LNCaP clone FGC (cell line): ENCODE data around the gene FHL2.

ENCODE experiments used
- DNase-seq: peaks from one replicate; pipeline ENCODE4 v3.0.0-alpha.2; 2011; ENCODE audit warnings: low read depth
- H3K4me3 ChIP-seq: 2 replicates; pipeline ENCODE4 v1.5.1; 2011; ENCODE audit warnings: mild to moderate bottlenecking, low read depth, low read length, control low read depth
- CTCF ChIP-seq: IDR thresholded peaks from 2 replicates; pipeline ENCODE4 v1.5.1; 2012; ENCODE audit warnings: mild to moderate bottlenecking; ENCODE audit not compliant: control insufficient read depth, insufficient read depth; ENCODE audit errors: extremely low read depth

Gene FHL2, protein sequence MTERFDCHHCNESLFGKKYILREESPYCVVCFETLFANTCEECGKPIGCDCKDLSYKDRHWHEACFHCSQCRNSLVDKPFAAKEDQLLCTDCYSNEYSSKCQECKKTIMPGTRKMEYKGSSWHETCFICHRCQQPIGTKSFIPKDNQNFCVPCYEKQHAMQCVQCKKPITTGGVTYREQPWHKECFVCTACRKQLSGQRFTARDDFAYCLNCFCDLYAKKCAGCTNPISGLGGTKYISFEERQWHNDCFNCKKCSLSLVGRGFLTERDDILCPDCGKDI

DNA sequence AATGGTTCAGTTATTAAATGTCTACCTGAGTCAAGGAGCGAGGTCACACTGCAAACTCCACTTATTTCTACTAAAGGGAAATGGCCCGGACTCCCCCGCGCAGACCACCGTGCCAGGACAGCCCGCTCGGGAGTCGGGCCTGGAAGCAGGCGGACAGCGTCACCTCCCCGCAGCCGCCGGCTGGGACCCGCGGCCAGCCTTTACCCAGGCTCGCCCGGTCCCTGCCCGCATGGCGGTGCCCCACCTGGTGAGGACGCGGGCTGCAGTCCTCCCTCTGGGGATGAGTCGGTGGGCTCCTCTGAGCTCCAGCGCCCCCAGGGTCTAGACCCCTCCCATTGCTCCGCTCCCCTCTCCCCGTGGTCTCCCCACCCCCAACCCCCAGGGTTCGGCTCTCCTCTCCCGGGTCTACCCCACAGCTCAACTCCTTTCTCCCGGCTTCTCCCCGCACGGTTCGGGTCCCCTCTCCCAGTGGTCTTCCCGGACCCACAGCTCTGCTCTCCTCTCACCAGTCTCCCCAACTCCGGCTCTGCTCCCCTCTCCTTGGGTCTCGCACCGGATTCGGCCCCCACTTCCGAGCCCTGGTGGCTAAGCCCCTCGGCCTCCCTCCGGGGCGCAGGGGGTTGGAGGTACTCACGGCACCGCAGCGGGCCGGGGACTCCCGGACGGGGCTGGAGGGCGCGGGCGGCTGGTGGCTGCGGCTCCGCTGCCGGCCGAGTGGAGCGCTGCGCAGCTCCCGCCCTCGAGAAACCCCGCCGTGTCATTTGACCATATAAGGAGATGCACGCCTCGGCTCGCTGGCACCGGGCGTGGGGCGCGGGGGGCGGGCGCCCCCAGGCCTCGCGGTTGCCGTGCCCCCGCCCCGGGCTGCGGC is at the start of gene FHL2:
Gene FHL2 (minus strand): TSS at position 716 of the 871 bp plus-strand sequence. CDS start 12,535 bp downstream, outside the sequence.
- peak within 1 kb of the TSS; percentile 46 for H3K4me3 ChIP-seq
- peak; percentile 47 for TF ChIP-seq CTCF
- peak; percentile 11 for DNase-seq

DNA sequence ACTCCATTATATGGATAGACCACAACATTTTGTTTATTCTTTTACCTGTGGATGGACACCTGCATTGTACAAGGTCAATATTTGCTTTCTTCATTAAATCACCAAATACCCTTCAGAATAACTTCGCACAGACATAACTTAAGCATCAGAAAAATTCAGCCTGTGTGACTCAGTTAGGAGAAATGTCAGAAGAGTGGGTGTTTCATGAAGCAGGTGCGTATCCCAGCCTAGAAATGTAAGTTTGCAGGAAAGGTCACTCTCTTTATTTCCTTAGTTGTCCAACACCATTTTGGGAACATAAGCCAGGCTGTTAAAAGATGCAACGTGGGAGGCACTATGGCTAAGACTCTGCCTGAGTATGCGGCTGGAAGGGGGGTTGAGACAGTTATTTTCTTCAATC is 48.6 kb upstream of the FHL2 start:
- no peak for DNase-seq
- H3K4me3 ChIP-seq, result no peak overlapping the region
- TF ChIP-seq CTCF, result no peak

DNA sequence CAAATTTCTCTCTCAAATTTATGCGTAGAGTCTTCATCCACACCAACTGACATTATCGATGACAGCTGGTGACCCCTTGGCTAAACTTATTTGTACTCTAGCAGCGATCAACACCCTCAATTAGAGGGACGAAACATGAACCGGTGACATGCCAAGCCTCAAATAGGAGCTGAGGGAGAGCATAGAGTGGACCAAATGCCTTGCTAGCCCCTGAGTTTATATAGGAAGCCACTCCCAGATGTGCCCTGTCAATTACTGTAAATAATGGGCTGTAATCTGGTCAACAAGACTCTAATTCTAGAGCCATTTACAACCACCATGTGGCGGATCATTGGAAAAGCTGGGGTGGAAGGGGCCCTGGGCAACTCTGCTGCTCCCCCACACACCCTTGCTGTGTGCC is 47.6 kb upstream of the FHL2 start:
- no peak for TF ChIP-seq CTCF
- no peak overlapping the region for H3K4me3 ChIP-seq
- DNase-seq, result no peak

- TF ChIP-seq CTCF, result no peak
- DNase-seq, result no peak
These were observed 47.1 kb upstream of the FHL2 start for GRCh38 chr2:105445976-105446375.

GRCh38 chr2:105445498-105445897 is 46.6 kb upstream of the FHL2 start:
- no peak overlapping the region for H3K4me3 ChIP-seq
- no peak for TF ChIP-seq CTCF
- DNase-seq, result no peak

More at GRCh38 chr2:105445976-105446375, 47.1 kb upstream of the FHL2 start:
- H3K4me3 ChIP-seq, result no peak overlapping the region

DNA sequence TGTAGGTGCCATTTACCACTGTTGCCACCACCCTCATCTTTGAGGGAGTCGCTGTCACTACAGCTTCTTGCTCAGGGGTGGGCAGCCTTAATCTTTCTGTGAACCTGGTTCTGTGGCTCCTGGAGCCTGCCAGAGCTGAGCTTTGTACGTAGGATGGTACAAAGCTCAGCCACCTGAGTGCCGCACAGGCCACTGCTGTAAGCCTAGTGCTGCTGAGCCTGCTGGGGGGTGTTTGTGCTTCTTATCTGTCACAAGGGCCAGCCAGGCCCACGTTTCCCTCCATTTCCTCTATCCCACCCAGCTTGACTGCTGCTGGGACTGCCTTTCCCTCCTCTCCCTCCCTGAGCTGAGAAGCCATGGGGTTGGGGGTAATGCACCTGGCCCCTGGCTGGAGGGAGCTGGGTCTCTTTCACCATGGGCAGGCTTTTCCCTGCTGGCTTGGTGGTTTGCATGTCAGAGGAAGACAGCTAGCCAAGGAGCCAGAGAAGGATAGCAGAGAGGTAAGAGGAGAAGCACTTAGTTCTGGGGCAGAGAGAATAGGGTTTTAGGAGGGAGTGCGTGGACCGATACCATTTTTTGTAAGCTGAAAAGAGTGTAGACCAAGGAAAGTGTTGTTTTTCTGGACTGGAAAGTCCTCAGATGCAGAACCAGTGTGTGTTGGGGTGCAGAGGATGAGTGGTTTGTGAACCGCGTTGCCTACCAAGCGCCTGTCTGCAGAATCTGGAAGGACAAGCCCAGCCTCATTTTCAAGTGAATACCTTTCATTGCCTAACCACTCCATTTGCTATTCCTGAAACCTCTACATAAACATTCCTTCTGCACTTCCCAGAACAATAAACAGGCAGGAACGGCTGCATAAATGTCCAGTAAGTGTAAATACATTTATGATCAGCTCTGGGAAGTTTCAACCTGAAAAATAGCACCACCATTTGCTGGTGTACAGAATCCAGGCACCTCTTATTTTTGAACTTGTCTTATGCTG is 45.1 kb upstream of the FHL2 start:
- DNase-seq, result peak; percentile 70

More for the DNA sequence above, 45.1 kb upstream of the FHL2 start:
- no peak for TF ChIP-seq CTCF
- H3K4me3 ChIP-seq, result no peak overlapping the region
